GM18519 (cell line): ENCODE results near the gene RIC1.
"Not testable (repeated sequence)": the region's sequence is repeated elsewhere in the genome, so short reads cannot be mapped to it uniquely, and the experiment has no call there.

Experiments used
- ATAC-seq: cut with Tn5 transposase; IDR thresholded peaks from one replicate; pipeline ENCODE4 v1.9.1; 2021; ENCODE audit warnings: mild to moderate bottlenecking, moderate library complexity; ENCODE audit not compliant: unreplicated experiment, low FRiP score

RIC1 gene

DNA sequence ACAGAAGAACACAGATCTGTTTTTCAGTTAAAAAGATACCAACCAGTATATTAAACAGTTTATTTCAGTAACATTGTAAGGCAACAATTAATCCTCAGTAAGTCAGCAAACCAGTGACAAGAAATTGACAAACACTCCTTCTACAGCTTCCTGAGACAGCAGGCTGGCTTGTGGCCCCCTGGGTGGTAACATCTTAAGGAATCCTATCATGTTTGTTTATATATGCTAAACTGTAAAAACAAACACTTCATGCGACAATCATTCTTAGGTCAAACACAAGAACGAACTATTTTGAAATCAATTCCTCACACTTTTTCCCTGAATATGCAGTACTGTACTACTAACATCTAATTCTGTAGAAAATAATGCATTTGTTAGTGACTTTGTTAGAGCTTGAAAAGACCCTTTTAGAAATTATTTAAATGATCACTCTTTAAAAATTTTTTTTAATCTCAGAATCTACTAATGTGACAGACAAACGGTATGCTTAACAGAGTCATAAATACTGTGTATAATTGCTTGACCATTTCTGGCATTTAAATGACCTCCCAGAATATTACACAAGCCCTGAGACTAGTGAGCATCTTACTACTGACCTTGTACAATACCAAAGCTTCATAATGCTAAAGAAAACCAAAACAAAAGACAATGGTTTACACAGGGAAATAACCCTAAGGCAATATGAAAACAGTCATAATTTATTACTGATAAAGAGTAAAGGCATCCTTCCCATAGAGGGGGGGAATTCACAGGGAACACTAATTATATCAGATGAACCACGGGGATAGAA is 155.8 kb downstream of the RIC1 start:
- no peak for ATAC-seq

GRCh38 chr9:5786370-5787127 is 157.6 kb downstream of the RIC1 start:
- no peak for ATAC-seq

DNA sequence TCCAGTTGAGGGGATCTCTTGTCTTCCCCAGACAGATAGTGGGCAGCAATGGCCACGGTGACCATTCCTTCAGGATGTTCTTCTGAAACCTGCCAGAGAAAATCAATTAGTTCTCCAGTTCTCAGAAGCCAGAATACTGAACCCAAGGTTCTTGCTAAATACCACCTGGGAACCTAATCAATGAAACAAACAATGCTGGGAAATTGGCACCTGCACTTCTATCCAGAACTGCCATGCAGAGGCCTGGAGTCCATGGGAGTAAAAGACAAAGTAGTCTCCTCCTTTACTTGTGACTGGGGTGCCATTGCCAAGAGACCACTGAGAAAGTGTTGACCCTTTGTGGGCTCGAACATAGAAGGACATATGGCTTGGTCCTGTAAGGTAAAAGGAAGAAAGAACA is 158.3 kb downstream of the RIC1 start:
- ATAC-seq = no peak

- ATAC-seq = no peak
These were observed 158.9 kb downstream of the RIC1 start for GRCh38 chr9:5787759-5788302.

DNA sequence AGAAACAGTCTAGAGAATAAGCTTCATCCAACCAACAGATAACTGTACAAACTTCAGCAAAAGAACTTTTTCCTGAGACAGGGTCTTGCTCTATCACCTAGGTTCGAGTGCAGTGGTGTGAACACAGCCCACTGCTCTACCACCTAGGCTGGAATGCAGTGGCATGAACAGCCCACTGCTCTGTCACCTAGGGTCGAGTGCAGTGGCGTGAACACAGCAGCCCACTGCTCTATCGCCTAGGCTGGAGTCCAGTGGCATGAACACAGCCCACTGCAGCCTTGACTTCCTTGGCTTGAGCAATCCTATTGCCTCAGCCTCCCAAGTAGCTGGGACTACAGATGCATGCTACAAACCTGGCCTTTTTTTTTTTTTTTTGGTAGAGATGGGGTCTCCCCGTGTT is 160.6 kb downstream of the RIC1 start:
- ATAC-seq = no peak

DNA sequence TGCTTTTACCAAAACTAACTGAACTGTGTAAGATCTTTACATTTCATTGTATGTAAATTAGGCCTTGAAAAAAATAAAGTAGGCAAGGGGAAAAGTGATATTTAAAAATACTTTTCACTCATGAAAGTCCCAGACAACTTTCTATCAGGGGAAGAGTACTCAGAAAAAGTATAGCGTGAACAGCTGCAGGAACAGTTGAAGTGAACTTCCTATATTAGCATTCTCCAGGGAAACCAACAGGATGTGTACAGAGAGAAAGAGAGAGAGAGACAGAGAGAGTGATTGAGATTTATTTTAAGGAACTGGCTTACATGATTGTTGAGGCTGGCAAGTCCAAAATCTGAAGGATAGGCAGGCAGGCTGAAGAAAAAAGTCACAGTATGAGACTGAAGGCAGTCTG is 162.0 kb downstream of the RIC1 start:
- ATAC-seq = no peak

GRCh38 chr9:5791870-5792269 is 163.0 kb downstream of the RIC1 start:
- no peak for ATAC-seq

DNA sequence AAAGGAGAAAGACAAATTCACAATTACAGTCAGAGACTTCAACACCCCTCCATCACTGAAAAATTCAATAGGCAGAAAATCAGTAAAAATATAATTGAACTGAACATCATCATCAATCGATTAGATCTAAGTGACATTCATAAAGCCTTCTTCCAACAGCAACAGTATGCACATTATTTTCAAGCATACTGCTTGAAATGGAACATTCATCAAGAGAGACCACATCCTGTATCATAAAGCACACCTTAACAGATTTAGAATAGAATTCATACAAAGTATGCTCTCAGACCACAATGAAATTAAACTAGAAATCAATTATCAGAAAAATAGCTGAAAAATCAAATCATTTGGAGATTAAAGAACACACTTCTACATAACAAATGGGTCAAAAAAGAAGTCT is 164.9 kb downstream of the RIC1 start:
- ATAC-seq = no peak

GRCh38 chr9:5796298-5796697 is 167.4 kb downstream of the RIC1 start:
- no peak for ATAC-seq

DNA sequence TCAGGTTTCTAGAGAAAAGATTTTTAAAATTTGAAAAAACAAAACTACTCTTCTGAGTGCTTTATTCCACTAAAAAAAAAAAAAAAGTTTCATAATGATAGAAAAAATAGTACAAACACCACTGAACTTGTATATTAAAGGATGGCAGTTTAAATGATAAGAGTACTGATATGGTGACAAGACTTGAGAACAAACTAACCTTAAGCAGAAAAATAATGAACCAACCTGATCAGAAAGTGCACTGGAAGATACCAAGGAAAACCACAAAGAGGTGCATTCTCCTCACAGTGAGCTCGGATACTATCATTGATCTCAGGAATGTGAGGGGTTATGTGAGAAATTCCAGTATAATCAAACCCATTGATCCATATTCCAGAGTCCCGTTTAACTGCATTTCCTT is 169.7 kb downstream of the RIC1 start:
- no peak for ATAC-seq

DNA sequence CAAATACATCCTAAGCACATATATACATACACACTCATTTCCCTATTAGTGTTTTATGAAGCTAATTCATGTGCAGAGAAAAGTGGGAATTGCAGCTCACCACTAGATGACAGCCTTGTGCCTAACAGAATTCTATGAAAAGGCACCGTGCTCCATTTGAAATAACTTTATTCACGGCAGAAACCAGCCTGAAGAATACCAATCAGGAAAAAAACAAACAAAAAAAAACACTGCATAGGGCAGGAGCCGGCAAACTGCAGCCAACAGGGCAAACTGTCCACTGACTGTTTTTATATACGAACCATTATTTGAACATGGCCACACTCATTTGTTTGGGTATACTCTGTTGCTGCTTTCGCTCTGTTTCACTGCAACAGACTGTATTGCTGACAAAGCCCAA is 170.4 kb downstream of the RIC1 start:
- ATAC-seq = no peak

- not testable (repeated sequence) for ATAC-seq
These were observed 171.5 kb downstream of the RIC1 start for GRCh38 chr9:5800378-5800777.

- no peak for ATAC-seq
These were observed 172.2 kb downstream of the RIC1 start for GRCh38 chr9:5800969-5801738.

DNA sequence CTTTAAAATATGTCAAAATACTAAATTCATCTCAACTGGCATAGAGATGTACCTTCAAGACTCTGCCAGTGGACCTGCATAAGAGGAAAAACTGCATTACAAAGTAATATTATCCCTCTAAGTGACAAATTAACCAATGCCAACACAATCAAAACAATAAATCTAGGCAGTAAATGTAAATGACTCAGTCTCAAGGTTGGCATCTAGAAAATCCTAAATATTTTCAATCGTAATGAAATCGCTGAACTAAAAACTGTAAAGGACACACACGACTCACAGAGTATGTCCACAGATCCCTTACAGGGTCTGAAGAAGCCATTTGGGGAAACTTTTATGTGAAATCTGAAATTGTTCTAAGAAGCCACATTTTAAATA is 172.8 kb downstream of the RIC1 start:
- no peak for ATAC-seq

- ATAC-seq = no peak
These were observed 176.6 kb downstream of the RIC1 start for GRCh38 chr9:5805478-5805877.

- no peak for ATAC-seq
These were observed 182.8 kb downstream of the RIC1 start for GRCh38 chr9:5811751-5812150.

DNA sequence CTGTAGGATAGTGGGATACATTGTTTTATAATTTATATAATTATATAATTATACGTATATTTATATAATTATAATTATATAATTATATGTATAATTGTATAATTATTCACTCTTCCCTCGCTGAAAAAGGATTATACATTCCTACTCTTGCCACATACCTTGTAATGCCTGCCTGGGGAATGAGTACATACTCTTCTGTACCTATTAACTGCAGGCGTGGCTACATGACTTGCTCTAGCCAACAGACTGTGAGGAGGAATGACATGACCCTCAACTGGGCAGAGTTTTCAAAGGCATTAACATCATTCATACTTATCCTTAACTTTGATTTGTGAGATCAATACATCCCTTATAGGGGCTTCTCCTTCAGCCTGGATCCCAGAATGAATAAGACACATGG is 184.9 kb downstream of the RIC1 start:
- ATAC-seq = no peak

DNA sequence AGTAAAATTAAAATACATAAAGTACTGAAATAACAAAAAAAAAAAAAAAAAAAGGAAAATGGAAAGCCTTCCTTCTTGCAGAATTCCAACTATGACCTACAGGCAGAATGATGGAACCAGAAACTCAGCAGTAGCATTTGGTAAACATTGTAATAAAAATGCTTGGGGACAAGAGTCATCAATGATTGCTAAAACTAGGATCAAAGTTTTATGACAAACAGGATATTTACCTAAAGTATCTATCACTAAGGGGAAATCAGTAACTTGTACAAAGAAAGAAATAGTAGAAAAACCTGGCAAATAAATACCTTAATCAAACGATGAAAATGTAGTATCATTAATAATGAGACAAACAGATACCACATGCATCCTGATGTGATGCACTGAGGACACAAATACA is 186.6 kb downstream of the RIC1 start:
- no peak for ATAC-seq

DNA sequence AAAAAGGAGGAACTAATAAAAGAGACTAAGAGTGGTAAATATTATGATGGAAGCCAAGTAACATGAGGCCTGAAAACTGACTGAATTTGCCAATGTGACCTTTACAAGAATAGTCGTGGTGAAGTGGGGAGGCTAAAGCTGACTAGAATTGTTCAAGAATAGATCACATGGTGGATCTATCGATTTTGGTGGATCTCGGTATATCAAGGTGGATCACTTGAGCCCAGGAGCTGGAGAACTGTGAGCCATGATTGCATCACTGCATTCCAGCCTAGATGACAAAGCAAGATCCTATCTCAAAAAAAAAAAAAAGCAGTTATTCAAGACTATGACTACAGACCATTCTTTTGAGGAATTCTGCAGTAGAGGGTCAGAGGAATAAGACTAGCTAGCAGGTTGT is 189.0 kb downstream of the RIC1 start:
- no peak for ATAC-seq

- ATAC-seq = no peak
These were observed 189.7 kb downstream of the RIC1 start for GRCh38 chr9:5818424-5819142.
